PC-9 (cell line): Measurements from ENCODE around the gene DBNL.

Experiments
- CTCF ChIP-seq: fragments of 200-600 bp; sonication (generic); conservative IDR thresholded peaks from 2 replicates; pipeline ENCODE4 v1.6.1; 2017; ENCODE audit warnings: mixed run types, antibody characterized with exemption, mild to moderate bottlenecking, moderate library complexity
- EZH2 ChIP-seq: fragments of 200-600 bp; sonication (generic); IDR thresholded peaks from 2 replicates; pipeline ENCODE4 v1.8.0; 2017; ENCODE audit warnings: antibody characterized with exemption, low read depth

GRCh38 chr7:44107961-44108767 lies 63.7 kb downstream of the DBNL start:
- TF ChIP-seq CTCF = no peak
- no peak for TF ChIP-seq EZH2
